K562 (cell line): ENCODE measurements around the gene S100A3. TPM values are rescaled to one million over a fixed set of nuclear protein-coding genes. Genes with fewer than 3 reads are reported as not detected.
A peak's percentile ranks its signal among the peaks of the same experiment; 100 is the strongest.

Source experiments
- CTBP1 ChIP-seq: fragments of 450-650 bp; IDR thresholded peaks from 2 replicates; pipeline ENCODE4 v1.6.1; 2016; ENCODE audit warnings: borderline replicate concordance
- FOSL1 ChIP-seq: fragments of 200-800 bp; sonication (Bioruptor generic); conservative IDR thresholded peaks from 2 replicates; pipeline ENCODE4 v1.6.1; 2016; ENCODE audit warnings: missing genetic modification characterization, missing compliant biosample characterization
- KDM1A ChIP-seq, 2 experiments: fragments of 450-650 bp; IDR thresholded peaks; 2 replicates each; pipeline ENCODE4 v1.6.1; 2016; ENCODE audit warnings: mild to moderate bottlenecking in 2 of 2
- KHSRP ChIP-seq: fragments of 450-650 bp; IDR thresholded peaks from 2 replicates; pipeline ENCODE4 v1.6.1; 2017
- MIER1 ChIP-seq: fragments of 450-650 bp; IDR thresholded peaks from 2 replicates; pipeline ENCODE4 v1.6.1; 2016; ENCODE audit warnings: antibody characterized with exemption, mild to moderate bottlenecking, low read depth
- MTA3 ChIP-seq: fragments of 450-650 bp; formaldehyde crosslinking; IDR thresholded peaks from 2 replicates; pipeline ENCODE4 v1.6.1; 2017; ENCODE audit warnings: mild to moderate bottlenecking, borderline replicate concordance
- POLR2B ChIP-seq: fragments of 450-650 bp; IDR thresholded peaks from 2 replicates; pipeline ENCODE4 v1.6.1; 2018; ENCODE audit warnings: low read depth; ENCODE audit not compliant: partially characterized antibody
- PPARD ChIP-seq: fragments of 250-450 bp; sonication (Bioruptor Pico); IDR thresholded peaks from 2 replicates; pipeline ENCODE4 v1.8.0; 2022; ENCODE audit warnings: inconsistent platforms, mild to moderate bottlenecking, moderate library complexity
- SRSF9 ChIP-seq: fragments of 200-400 bp; formaldehyde crosslinking; IDR thresholded peaks from 2 replicates; pipeline ENCODE4 v1.6.1; 2017; ENCODE audit warnings: low read depth, low read length, borderline replicate concordance
- TOE1 ChIP-seq, 2 experiments: fragments of 450-650 bp in 1 of 2; sonication (generic) in 1 of 2; formaldehyde crosslinking in 1 of 2; IDR thresholded peaks; 2 replicates each; pipeline versions ENCODE4 v1.7.1 to v1.8.0; 2016 to 2022; ENCODE audit warnings: borderline replicate concordance in 2 of 2, mild to moderate bottlenecking in 2 of 2, antibody characterized with exemption in 1 of 2, inconsistent platforms in 1 of 2, low read depth in 1 of 2, missing genetic modification reagents in 1 of 2, moderate library complexity in 1 of 2
- U2AF1 ChIP-seq: fragments of 200-400 bp; formaldehyde crosslinking; optimal IDR thresholded peaks from 2 replicates; pipeline ENCODE3; 2017; ENCODE audit warnings: mild to moderate bottlenecking, low read depth, low read length, moderate library complexity
- ZNF253 ChIP-seq: fragments of 250-450 bp; sonication (Bioruptor Pico); conservative IDR thresholded peaks from 2 replicates; pipeline ENCODE4 v1.6.1; 2021; ENCODE audit warnings: mild to moderate bottlenecking
- polyA plus RNA-seq, 8 experiments: library from polyadenylated mRNA; depleted of rRNA in 4 of 8; stranded (reverse) in 5 of 8; unstranded in 3 of 8; fragments of >200 nt; fragmentation: Nextera tagmentation in 2 of 8; fragmentation: Illumina TruSeq in 1 of 8; extraction: Ambion mirVana in 2 of 8; extraction: Trizol in 1 of 8; gene quantifications; 2 replicates each; pipeline versions ENCODE4 v1.2.1 to v1.2.3, GENCODE V29; 2011 to 2014; ENCODE audit warnings: inconsistent platforms in 1 of 8, missing spikeins in 1 of 8
- total RNA-seq, 7 experiments: library from RNA; depleted of rRNA in 6 of 7; stranded (reverse); fragments of >200 nt in 6 of 7; fragmentation: Illumina TruSeq in 2 of 7; extraction: Trizol in 2 of 7; gene quantifications; 2 replicates each; pipeline versions ENCODE4 v1.2.1 to v1.2.3, GENCODE V29; 2011 to 2021; ENCODE audit warnings: low replicate concordance in 1 of 7
- TF ChIP-seq, protein P1 (sequence below): fragments of 450-650 bp; formaldehyde crosslinking; IDR thresholded peaks from 2 replicates; pipeline ENCODE4 v1.4.0; 2020; ENCODE audit warnings: mild to moderate bottlenecking, mixed read lengths
- TF ChIP-seq, protein P2 (sequence below): fragments of 250-450 bp; sonication (Bioruptor Pico); IDR thresholded peaks from 2 replicates; pipeline ENCODE4 v1.4.0; 2020
- TF ChIP-seq, protein P3 (sequence below): fragments of 450-650 bp; IDR thresholded peaks from one replicate; pipeline ENCODE4 v1.6.1; 2018; ENCODE audit warnings: mild to moderate bottlenecking, moderate library complexity; ENCODE audit not compliant: partially characterized antibody
- TF ChIP-seq, protein P4 (sequence below): fragments of 450-650 bp; IDR thresholded peaks from 2 replicates; pipeline ENCODE4 v1.6.1; 2017; ENCODE audit warnings: antibody characterized with exemption

S100A3 gene
- total and polyA plus RNA-seq, 9 of the 15 experiments (the other 6 are each of a cell fraction or from before 2014, with no cell fraction given): 0.08 to 1.7 (median 0.18) TPM; not detected in 4

DNA sequence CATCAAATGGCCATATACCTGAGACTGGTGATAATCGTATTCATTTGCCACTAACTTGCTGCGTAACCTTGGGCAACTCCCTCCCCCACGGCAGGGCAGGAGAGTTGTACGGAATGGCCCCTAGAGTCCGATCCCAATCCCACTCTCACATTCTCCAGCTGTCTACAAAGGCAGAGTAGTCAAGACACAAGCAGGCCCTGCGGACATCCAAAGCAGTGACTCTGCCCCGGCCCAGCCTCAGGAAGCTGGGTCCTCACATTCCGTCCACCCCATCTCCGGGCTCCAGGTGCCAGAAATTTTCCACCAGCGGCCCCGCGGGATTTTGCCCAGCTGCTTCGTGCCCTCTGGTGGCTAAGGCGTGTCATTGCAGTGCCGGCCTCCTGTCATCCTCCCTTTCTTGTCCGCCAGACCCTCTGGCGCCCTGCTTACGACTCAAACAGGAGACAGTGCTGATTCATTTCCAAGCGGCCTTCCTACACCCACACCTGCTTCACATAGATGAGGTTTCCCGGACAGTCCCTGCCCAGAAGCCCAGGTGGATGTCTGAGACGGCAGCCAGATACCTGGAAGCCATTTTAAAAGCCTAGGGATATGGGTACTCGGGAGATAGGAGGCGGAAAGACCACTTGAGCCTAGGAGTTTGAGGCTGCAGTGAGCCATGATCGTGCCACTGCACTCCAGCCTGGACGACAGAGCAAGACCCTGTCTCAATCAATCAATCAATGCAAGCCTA is 19.5 kb upstream of the S100A3 start (continued):
- TF ChIP-seq, protein P1, sequence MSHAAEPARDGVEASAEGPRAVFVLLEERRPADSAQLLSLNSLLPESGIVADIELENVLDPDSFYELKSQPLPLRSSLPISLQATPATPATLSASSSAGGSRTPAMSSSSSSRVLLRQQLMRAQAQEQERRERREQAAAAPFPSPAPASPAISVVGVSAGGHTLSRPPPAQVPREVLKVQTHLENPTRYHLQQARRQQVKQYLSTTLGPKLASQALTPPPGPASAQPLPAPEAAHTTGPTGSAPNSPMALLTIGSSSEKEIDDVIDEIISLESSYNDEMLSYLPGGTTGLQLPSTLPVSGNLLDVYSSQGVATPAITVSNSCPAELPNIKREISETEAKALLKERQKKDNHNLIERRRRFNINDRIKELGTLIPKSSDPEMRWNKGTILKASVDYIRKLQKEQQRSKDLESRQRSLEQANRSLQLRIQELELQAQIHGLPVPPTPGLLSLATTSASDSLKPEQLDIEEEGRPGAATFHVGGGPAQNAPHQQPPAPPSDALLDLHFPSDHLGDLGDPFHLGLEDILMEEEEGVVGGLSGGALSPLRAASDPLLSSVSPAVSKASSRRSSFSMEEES (CRISPR knock-in tag): no peak
- TF ChIP-seq FOSL1 (peak; percentile 45), POLR2B (no peak), KHSRP (no peak), CTBP1 (peak; percentile 90), ZNF253 (no peak), U2AF1 (no peak), MIER1 (0 out of 2 replicates have a peak, but pooled peaks have one; percentile 20), SRSF9 (no peak), TOE1 (IDR thresholded peaks at IDR 0.05; ENCODE audit: borderline replicate concordance) (peak; percentile 35; the same call in 1 of the 2 replicates), TOE1 (CRISPR knock-in tag; IDR thresholded peaks at IDR 0.05; ENCODE audit: borderline replicate concordance, low read depth) (no peak), PPARD (CRISPR knock-in tag) (no peak), MTA3 (no peak; the same call in 1 of the 2 replicates), KDM1A (IDR thresholded peaks at IDR 0.05) (no peak)
- TF ChIP-seq, protein P2, sequence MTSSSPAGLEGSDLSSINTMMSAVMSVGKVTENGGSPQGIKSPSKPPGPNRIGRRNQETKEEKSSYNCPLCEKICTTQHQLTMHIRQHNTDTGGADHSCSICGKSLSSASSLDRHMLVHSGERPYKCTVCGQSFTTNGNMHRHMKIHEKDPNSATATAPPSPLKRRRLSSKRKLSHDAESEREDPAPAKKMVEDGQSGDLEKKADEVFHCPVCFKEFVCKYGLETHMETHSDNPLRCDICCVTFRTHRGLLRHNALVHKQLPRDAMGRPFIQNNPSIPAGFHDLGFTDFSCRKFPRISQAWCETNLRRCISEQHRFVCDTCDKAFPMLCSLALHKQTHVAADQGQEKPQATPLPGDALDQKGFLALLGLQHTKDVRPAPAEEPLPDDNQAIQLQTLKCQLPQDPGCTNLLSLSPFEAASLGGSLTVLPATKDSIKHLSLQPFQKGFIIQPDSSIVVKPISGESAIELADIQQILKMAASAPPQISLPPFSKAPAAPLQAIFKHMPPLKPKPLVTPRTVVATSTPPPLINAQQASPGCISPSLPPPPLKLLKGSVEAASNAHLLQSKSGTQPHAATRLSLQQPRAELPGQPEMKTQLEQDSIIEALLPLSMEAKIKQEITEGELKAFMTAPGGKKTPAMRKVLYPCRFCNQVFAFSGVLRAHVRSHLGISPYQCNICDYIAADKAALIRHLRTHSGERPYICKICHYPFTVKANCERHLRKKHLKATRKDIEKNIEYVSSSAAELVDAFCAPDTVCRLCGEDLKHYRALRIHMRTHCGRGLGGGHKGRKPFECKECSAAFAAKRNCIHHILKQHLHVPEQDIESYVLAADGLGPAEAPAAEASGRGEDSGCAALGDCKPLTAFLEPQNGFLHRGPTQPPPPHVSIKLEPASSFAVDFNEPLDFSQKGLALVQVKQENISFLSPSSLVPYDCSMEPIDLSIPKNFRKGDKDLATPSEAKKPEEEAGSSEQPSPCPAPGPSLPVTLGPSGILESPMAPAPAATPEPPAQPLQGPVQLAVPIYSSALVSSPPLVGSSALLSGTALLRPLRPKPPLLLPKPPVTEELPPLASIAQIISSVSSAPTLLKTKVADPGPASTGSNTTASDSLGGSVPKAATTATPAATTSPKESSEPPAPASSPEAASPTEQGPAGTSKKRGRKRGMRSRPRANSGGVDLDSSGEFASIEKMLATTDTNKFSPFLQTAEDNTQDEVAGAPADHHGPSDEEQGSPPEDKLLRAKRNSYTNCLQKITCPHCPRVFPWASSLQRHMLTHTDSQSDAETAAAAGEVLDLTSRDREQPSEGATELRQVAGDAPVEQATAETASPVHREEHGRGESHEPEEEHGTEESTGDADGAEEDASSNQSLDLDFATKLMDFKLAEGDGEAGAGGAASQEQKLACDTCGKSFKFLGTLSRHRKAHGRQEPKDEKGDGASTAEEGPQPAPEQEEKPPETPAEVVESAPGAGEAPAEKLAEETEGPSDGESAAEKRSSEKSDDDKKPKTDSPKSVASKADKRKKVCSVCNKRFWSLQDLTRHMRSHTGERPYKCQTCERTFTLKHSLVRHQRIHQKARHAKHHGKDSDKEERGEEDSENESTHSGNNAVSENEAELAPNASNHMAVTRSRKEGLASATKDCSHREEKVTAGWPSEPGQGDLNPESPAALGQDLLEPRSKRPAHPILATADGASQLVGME (CRISPR knock-in tag): no peak
- TF ChIP-seq, protein P3, sequence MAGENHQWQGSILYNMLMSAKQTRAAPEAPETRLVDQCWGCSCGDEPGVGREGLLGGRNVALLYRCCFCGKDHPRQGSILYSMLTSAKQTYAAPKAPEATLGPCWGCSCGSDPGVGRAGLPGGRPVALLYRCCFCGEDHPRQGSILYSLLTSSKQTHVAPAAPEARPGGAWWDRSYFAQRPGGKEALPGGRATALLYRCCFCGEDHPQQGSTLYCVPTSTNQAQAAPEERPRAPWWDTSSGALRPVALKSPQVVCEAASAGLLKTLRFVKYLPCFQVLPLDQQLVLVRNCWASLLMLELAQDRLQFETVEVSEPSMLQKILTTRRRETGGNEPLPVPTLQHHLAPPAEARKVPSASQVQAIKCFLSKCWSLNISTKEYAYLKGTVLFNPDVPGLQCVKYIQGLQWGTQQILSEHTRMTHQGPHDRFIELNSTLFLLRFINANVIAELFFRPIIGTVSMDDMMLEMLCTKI: no peak
- TF ChIP-seq, protein P4, sequence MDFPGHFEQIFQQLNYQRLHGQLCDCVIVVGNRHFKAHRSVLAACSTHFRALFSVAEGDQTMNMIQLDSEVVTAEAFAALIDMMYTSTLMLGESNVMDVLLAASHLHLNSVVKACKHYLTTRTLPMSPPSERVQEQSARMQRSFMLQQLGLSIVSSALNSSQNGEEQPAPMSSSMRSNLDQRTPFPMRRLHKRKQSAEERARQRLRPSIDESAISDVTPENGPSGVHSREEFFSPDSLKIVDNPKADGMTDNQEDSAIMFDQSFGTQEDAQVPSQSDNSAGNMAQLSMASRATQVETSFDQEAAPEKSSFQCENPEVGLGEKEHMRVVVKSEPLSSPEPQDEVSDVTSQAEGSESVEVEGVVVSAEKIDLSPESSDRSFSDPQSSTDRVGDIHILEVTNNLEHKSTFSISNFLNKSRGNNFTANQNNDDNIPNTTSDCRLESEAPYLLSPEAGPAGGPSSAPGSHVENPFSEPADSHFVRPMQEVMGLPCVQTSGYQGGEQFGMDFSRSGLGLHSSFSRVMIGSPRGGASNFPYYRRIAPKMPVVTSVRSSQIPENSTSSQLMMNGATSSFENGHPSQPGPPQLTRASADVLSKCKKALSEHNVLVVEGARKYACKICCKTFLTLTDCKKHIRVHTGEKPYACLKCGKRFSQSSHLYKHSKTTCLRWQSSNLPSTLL: no peak
